Measurements from ENCODE around the gene PCOLCE2.

Gene PCOLCE2

GRCh38 chr3:142784228-142784627, 104.7 kb downstream of the PCOLCE2 start:
- DNase-seq (ENCODE audit: low read depth), result no peak
- H3K4me3 ChIP-seq (ENCODE audit: control insufficient read depth, low read depth, low read length), result no peak overlapping the region
- TF ChIP-seq CTCF (IDR thresholded peaks at IDR 0.05; ENCODE audit: control insufficient read depth, insufficient read depth, low read depth, low read length, missing control alignments), result no peak

- H3K4me3 ChIP-seq (ENCODE audit: control insufficient read depth, low read depth, low read length), result no peak overlapping the region
- DNase-seq (ENCODE audit: low read depth), result no peak
- TF ChIP-seq CTCF (IDR thresholded peaks at IDR 0.05; ENCODE audit: control insufficient read depth, insufficient read depth, low read depth, low read length, missing control alignments), result no peak
These were observed 106.3 kb downstream of the PCOLCE2 start for GRCh38 chr3:142782616-142783015.

DNA sequence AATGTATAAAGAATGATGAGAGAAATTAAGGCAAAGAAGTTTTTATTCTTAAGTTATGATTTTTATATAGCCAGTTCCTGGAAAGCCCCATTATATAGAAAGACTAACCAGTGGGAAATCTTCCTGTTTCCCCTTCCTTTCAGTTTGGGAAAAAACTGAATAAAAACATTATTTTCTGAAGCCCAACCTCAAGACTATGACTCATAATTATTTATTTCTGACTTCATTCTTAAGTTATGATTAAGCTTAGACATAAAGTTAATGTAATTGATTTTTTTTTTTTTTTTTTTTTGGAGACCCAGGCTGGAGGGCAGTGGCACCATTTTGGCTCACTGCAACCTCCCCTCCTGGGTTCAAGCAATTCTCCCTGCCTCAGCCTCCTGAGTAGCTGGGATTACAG, 109.3 kb downstream of the PCOLCE2 start:
- H3K4me3 ChIP-seq (ENCODE audit: control insufficient read depth, low read depth, low read length), result no peak overlapping the region
- DNase-seq (ENCODE audit: low read depth), result no peak
- no peak for TF ChIP-seq CTCF (IDR thresholded peaks at IDR 0.05; ENCODE audit: control insufficient read depth, insufficient read depth, low read depth, low read length, missing control alignments)

DNA sequence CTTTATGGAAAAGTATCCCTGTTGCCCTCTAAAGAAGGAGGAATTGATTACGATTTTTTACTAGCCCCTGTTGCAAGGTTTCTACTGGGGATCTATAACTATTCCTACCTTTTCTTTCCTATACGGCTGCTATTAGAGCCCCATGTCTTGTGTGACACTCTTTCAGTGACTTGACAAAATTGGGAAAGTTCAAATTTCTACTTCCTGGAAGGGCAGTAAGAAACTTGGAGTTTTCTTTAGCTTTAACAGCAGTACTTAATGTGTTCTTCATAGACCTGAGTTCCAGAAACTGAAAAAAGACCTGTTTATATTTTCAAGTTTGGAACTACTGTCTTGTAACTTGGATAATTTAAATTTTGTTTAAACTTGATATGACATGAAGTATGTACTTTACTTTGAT, 110.3 kb downstream of the PCOLCE2 start:
- no peak overlapping the region for H3K4me3 ChIP-seq (ENCODE audit: control insufficient read depth, low read depth, low read length)
- no peak for DNase-seq (ENCODE audit: low read depth)
- no peak for TF ChIP-seq CTCF (IDR thresholded peaks at IDR 0.05; ENCODE audit: control insufficient read depth, insufficient read depth, low read depth, low read length, missing control alignments)

- H3K4me3 ChIP-seq (ENCODE audit: control insufficient read depth, low read depth, low read length), result no peak overlapping the region
- TF ChIP-seq CTCF (IDR thresholded peaks at IDR 0.05; ENCODE audit: control insufficient read depth, insufficient read depth, low read depth, low read length, missing control alignments), result no peak
These were observed 111.0 kb downstream of the PCOLCE2 start for GRCh38 chr3:142777927-142778326.

DNA sequence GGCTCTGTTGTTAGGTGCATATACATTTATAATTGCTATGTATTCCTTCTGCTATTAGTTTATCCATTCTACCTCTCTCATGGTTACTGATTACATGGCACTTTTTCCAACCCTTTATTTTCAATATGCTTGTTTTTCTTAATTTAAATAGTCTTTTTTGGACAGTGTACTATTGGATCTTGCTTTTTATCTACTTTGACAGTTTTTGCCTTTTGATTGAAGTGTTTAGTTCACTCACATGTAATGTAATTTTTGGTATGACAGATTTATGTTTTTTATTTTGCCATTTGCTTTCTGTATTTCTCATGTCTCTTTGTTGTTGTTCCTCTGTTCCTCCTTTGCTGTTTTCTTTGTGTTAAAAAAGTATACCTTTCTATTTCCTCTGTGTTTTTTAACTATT, 120.5 kb downstream of the PCOLCE2 start:
- no peak for TF ChIP-seq CTCF (IDR thresholded peaks at IDR 0.05; ENCODE audit: control insufficient read depth, insufficient read depth, low read depth, low read length, missing control alignments)

More at GRCh38 chr3:142777927-142778326, 111.0 kb downstream of the PCOLCE2 start:
- no peak for DNase-seq (ENCODE audit: low read depth)

More for the DNA sequence above, 120.5 kb downstream of the PCOLCE2 start:
- H3K4me3 ChIP-seq (ENCODE audit: control insufficient read depth, low read depth, low read length), result no peak overlapping the region
- DNase-seq (ENCODE audit: low read depth), result no peak

All from AG09309 (cell line).